ENCODE data around the gene RPN2. TPM values are rescaled to one million over a fixed set of nuclear protein-coding genes. Genes with fewer than 3 reads are reported as not detected.

Gene RPN2
- polyA plus RNA-seq, 3 donors = 322 to 332 (median 332) TPM

DNA sequence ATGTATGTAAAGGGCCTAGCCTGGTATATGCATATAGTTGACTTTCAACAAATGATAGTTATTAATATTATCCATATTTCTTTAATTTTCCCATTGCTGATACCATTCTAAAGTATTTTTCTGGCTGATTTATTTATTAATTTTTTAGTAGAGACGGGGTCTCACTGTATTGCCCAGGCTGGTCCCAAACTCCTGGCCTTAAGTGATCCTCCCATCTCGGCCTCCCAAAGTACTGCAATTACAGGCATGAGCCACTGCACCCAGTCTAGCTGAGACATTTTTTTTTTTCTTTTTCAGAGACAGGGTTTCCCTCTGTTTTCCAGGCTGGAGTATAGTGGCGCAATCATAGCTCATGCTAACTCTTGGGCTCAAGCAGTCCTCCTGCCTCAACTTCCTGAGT is 30.1 kb downstream of the RPN2 start:
- DNase-seq (ENCODE audit: low read depth in 3 of 3, low spot score in 2 of 3) = no peak

DNA sequence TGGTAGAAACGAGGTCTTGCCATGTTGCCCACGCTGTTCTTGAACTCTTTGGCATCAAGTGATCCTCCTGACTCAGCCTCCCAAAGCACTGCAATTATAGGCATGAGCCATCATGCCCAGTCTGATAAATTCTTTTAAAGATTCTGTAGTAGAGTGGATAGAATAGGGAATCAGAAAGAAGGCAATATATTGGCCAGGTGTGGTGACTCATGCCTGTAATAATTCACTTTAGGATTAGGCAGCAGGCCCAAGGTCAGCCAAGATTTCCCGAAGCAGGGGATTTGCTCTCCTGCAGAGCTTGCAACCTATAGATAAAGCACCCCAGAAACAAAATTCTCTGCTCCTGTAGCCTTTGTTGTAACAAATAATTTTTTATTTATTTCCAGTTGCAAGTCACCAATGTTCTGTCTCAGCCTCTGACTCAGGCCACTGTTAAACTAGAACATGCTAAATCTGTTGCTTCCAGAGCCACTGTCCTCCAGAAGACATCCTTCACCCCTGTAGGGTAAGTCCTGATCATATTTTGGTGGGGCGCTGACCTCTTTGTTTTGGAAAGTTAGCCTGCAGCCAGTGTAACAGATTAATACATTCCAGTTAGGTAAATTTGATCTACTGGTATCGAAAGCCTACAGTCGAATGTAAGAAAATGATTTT is 30.7 kb downstream of the RPN2 start:
- no peak for DNase-seq (ENCODE audit: low read depth in 3 of 3, low spot score in 2 of 3)

DNA sequence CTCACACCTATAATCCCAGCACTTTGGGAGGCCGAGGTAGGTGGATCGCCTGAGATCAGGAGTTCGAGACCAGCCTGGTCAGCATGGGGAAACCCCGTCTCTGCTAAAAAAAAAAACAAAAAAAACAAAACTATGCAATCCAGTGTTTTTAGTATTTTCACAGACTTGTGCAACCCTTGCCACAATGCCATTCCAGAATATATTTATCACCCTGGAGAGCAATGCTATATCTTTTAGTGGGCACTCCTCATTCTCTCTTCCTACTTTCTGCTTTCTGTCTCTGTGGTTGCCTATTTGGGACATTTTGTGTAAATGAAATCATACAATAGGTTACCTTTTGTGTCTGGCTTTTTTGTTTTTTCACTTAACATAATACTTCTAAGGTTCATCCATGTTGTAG is 39.3 kb downstream of the RPN2 start:
- no peak for DNase-seq (ENCODE audit: low read depth in 3 of 3, low spot score in 2 of 3)

DNA sequence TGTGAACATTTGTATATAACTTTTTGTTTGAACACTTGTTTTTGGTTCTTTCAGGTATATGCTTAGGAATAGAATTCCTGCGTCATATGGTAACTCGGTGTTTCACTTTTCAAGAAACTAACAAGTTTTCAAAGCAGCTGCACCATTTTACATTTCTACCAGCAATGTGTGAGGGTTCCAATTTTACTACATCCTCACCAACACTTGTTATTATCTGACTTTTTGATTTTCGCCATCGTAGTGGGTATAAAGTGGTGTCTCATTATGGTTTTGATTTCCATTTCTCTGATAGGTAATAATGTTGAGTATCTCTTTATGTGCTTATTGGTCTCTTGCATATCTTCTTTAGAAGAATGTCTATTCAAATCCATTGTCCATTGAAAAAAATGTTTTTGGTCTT is 39.8 kb downstream of the RPN2 start:
- no peak for DNase-seq (ENCODE audit: low read depth in 3 of 3, low spot score in 2 of 3)

DNA sequence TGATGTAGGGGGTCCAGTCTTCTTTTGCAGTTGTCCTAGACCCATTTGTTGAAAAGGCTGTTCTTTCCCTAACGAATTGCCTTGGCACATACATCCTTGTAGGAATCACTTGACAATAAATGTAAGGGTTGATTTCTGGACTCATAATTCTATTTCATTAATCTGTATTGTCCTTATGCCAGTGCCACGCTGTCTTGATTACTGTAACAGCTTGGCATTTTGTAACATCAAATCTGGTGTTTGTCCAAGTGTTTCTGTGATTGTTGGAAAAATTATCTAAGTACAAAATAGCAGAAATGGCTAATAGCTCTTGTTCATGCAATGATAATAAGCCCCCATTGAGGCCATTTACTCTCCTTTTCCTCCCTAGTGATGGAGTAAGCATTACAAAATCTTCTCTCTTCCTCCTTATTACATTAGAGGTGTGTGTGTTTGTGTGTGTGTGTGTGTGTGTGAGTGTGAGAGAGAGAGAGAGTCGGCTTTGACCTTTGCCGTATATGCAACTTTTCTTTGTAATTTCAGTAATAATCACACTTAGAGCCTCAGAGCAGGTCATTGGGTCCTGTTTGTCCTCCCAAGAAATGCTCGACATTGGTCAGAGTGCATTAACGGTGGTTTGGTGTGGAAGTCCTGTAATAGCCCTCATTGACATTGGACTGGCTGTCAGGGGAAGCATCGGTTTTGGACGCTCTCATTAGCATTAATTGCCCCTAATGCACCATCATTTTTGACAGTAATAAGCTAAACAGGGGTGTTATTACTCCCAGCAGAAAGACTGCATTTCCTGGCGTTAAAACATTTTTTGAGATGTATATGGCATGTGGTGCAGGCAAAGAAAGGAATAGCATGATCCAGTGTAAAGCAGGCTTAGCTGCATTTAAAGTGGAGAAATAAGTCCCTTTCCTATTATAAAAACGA is 40.9 kb downstream of the RPN2 start:
- DNase-seq (ENCODE audit: low read depth in 3 of 3, low spot score in 2 of 3) = no peak

DNA sequence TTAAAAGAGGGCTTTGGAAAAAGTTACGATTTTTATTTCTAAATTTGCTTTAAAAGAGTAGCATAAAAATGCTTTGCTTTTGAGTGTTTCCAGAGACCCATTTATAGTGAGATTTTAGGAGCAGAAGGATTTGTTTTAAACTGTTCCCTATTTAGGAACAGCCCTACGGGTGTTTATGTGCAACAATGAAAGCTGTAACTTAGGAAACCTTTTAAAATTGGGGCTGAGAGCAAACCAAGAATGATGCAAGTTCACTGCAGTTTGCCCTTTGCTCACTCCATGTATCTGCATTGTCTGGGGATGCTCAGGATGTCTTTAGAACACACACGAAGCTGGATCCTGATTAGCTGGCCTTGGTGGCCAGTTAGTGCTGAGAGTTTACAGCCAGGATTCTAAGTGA is 41.6 kb downstream of the RPN2 start:
- no peak for DNase-seq (ENCODE audit: low read depth in 3 of 3, low spot score in 2 of 3)

DNA sequence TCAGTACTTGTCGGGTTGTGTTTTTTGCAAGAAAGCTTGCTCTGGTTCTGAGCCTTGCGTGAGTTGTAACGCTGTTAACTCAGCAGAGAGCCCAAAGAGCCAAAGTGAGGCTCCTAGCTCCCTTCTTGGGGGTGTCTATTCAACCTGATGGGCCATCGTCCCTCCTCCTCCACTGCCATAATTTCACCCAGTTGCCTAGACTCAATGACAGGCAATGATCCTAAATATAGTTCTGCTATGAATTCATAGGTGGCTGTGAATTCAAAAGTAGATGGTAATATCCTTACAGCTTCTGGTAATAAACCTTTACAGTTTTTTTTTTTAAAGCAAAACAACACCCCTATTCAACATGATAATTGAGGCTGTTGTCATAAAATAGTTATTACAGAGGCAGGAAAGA is 43.0 kb downstream of the RPN2 start:
- no peak for DNase-seq (ENCODE audit: low read depth in 3 of 3, low spot score in 2 of 3)

DNA sequence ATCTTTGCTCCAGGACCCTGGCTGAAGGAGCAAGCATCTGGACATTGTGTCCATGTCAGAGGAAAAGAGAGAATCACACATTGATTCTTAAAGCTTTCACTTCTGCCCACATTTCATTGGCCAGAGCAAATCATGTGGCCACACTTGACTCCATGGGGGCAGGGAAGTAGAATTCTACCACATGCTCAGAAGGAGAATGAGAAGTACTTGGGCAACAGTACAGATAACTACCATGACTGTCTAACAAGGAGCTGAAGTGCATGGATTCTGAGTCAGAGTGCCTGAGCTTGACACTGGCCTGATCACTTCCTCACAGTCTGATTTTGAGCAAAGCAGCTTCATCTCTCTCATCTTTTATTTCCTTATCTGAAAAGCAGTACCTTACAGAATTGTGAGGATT is 43.9 kb downstream of the RPN2 start:
- no peak for DNase-seq (ENCODE audit: low read depth in 3 of 3, low spot score in 2 of 3)

DNA sequence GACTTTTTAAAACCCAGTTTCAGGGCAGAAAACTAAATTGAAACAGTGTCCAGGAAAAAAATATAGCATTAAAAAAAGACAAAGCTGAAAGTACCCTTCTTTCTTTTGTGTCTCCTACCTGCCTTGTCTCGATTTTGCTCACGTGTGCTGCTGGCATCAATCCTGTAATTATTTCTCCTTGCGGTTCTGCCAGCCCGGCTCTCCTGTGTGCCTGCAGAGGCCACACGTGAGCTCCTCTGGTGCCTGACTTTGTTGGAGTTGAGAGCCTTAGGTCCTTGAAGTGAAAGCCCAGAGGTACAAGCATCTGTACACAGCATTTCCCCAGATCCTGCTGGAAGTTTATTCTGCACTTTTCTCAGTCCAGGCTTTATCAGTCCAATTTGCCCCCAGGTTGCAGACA is 46.0 kb downstream of the RPN2 start:
- no peak for DNase-seq (ENCODE audit: low read depth in 3 of 3, low spot score in 2 of 3)

DNA sequence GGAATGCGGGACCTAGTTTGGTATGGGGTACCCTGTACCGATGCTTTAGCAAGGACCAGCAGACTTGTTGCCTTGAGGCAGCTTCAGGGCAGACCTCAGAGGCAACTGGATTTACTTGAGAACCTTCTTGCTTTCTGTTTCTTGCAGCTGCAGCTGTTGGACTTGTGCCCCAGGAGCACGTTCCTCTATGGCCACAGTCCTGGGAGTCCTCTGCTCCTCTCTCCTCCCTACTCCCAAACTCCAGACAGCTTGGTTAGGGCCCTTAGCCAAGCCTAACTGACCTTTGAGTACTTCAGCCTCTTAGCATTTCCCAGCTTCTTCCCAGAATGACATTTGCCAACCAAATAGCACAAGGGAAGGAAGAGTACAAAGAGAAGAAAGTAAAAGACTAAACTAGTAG is 47.8 kb downstream of the RPN2 start:
- DNase-seq (ENCODE audit: low read depth in 3 of 3, low spot score in 2 of 3) = no peak

DNA sequence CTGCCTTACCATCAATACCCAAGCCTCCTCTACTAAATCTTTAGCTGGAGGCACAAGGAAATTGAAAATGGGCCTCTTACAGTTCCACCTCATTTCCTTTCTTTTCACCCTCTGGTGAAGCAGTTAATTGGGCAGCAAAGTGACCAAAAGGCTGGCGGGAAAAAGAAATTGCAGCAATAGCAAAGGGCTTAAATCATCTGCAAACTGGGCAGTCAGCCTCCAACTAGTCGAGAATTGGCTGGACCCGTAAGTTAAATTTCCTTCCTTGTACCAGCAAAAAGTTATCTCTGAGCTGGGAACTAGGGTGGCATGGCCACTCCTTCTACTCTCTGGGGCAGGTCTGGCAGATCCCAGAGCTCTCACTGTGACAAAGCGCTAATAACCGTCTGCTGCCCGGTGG is 49.0 kb downstream of the RPN2 start:
- DNase-seq (ENCODE audit: low read depth in 3 of 3, low spot score in 2 of 3) = peak in 1 of 3 donors; percentile 21

DNA sequence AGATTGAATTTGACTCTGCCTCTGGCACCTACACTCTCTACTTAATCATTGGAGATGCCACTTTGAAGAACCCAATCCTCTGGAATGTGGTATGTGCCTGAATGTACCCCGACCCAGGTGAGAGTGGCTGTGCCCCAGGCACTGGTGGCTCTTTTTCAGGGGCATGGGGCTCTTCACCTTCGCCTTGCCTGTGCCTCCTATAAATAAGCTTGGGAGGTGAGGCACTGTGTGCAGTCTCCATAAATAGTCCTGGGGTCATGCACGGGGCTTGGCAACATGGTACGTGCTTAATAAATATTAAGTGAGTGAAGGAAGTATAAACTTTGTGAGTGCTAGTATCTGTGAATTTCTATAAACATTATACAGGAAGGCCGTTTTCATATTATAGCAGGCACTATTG is 49.5 kb downstream of the RPN2 start:
- no peak for DNase-seq (ENCODE audit: low read depth in 3 of 3, low spot score in 2 of 3)

DNA sequence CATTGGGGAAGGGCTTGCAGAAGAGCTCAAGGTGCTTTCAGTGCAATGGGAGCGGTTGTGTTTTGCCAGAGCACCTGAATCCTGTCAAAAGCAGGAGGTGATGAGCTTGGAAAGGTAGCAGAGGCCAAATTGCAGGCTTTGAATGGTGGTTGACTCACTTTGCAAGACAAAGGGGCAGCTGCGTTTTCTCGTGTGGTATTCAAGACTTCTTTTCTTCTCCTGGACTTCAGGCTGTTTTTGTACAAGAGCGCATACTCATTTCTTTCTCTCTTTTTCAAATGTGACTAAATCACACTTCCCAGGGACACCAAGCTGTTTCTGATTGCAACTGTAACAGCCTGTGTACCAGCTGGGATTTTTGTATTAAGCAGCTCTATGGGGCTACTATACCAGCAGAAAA is 50.2 kb downstream of the RPN2 start:
- no peak for DNase-seq (ENCODE audit: low read depth in 3 of 3, low spot score in 2 of 3)

DNA sequence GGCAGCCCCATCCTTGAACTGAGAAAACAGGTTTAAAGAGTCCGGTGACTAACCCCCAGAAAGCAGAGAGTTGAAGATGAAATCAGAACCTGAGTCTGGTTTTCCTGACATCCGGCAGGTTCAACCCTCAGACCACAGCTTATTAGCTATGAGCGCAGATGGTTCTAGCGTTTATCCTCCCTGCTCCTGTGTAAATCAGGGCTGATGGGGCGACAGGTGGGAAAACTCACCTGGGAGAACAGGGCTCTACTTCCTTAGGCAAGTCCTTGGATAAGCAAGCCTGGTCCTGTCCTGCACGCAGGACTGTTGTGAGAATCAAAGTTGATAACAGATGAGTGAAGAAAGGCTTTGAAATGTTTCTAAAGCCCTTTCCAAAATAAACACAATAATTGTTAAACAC is 51.1 kb downstream of the RPN2 start:
- no peak for DNase-seq (ENCODE audit: low read depth in 3 of 3, low spot score in 2 of 3)

DNA sequence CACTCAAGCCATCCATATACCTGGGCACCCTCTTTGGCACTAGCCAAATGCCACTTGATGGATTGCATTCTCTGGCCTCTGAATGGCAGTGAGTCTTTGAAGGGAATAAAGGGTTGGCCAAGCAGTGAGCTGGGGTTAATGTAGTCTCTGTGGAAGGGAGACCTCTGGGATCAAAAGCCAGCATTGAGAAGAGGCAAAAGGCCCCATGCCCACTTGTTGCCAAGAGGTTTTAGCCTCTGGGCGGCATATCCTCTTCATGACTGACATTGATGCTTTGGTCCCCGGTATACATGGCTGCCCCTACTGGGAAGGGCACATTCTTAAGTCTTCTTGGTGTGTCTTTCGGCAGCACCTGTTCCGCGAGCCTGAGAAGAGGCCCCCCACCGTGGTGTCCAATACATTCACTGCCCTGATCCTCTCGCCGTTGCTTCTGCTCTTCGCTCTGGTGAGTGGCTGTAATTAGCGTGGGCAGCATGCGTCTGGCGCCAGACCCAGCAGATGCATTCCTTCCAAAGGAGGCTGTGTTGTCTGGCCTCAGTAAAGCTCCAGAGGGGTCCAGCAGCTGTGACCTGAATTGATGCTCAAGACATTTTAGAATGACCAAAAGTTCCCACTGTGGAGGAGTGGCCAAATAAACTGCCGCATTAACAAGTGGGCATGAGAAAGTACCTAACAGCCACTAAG is 53.0 kb downstream of the RPN2 start:
- peak in 2 of 3 donors; percentile 18 to 44 for DNase-seq (ENCODE audit: low read depth in 3 of 3, low spot score in 2 of 3)

DNA sequence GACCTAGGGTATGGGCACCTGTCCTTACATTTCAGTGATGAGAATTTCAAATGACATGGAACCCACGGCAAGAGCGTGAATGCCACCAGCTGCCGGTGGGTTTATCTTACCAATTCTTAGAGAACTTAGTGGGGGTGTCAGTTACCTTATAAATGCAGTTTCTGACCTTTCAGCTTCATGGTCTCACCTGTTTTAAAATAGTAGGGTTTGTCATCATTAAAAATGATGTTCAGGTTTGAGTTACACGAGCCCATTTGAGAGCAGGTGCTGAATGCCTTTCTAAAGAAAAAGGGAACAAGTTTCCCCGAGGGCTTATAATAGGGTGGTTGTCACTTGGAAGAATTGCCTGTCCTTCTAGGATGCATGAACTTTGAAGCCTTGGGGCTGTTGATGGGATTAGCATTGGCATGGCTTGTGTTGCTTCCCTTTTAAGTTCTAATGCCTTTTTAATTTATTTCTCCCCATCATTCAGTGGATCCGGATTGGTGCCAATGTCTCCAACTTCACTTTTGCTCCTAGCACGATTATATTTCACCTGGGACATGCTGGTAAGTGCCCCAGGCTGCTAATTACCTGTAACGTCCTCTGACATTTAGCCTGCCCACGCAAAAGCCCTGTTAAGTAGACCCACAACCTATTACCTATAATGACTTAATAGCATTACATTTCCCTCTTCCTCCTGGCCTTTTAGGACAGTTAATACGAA is 54.6 kb downstream of the RPN2 start:
- no peak for DNase-seq (ENCODE audit: low read depth in 3 of 3, low spot score in 2 of 3)

DNA sequence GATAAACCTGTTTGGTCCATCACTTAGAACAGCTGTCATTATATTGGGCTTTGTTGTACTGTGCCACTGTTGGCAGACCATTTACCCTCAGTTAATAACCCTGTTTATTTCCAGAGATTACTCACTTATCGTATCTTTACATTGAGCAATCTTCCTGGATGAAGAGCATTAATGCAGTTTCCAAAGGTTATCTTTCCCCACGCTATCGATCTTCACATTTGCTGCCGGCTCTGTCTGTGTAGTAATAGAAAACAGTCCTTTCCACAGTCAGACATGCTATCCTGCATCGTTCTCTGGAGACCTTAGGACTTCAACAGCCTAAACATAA is 55.1 kb downstream of the RPN2 start:
- DNase-seq (ENCODE audit: low read depth in 3 of 3, low spot score in 2 of 3) = no peak

DNA sequence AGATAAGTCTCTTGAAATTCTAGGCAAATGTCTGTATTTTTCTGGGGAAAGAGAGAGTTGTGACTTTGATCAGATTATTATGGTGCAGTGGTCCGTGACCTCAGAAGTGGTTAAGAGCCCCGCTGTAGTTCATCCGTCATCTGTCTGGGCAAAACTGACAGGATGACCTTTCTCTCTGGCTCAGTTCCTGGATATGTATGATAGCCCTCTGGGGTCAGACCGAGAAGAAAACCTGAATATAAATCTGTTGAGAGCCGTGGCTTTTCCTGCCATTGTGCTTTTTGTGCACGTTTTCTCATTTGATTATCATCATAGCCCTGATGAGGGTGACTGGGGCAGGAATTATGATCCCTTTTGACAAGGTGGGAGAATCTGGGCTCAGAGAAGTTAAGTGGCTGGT is 55.9 kb downstream of the RPN2 start:
- no peak for DNase-seq (ENCODE audit: low read depth in 3 of 3, low spot score in 2 of 3)

DNA sequence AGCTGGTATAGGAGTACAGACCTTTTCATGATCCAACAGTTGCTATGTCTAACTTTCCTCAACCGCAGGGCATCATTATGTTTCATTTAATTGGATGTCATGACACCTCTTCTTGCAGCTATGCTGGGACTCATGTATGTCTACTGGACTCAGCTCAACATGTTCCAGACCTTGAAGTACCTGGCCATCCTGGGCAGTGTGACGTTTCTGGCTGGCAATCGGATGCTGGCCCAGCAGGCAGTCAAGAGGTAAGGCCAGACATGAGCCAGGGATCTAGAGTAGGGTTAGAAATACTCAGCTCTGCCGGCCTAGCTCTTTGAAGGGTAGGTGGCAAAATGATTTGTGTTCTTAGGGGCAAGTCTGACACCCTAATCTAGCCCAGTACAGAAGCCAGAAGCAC is 57.3 kb downstream of the RPN2 start:
- DNase-seq (ENCODE audit: low read depth in 3 of 3, low spot score in 2 of 3) = no peak

DNA sequence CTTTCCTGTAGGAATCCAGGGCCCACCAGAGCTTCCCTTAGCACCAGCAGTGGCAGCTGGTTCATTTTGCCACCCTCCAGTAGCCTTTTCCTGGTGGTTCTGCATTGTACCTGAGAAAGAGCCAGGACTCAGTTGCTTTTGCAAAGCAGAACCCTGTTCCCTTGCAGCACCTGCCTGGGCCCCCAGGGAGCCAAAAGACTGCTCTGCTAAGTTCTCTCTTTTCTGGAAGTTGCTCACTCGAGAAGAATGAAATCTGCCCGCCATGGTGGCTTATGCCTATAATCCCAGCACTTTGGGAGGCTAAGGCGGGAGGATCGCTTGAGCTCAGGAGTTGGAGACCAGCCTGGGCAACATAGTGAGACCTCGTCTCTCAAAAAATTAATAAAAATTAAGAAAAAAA is 58.5 kb downstream of the RPN2 start:
- DNase-seq (ENCODE audit: low read depth in 3 of 3, low spot score in 2 of 3) = no peak

DNA sequence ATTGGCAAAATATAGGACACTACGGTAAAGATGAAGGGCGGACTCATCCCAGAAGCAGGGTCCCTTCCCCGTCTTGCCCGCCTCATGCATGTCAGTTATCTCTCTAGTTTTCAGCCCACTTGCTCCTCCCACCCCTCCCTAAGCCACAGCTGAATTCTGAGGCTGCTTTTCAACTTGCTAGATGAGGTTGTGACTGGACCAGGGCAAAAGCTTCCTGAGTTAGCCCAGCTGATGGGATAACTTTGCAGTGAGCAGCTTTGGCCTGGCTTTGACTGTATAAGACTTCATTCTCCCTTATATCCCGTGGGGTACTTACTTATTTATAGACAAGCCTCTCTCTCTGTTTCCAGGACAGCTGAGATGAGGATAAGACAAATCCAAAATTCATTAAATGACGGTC is 59.3 kb downstream of the RPN2 start:
- no peak for DNase-seq (ENCODE audit: low read depth in 3 of 3, low spot score in 2 of 3)
